22Rv1 (cell line): ENCODE data around the gene CENPP.

Experiments
- H3K27ac ChIP-seq: fragments of 450-650 bp; 2 replicates; pipeline ENCODE4 v1.5.1; 2017
- ZFX ChIP-seq: fragments of 450-650 bp; IDR thresholded peaks from 2 replicates; pipeline ENCODE4 v1.6.1; 2017; ENCODE audit warnings: antibody characterized with exemption, borderline replicate concordance
- TF ChIP-seq, protein P1 (sequence below): fragments of 450-650 bp; IDR thresholded peaks from 2 replicates; pipeline ENCODE4 v1.5.1; 2017; ENCODE audit warnings: mild to moderate bottlenecking

CENPP gene

GRCh38 chr9:92633614-92634278 is 308.0 kb downstream of the CENPP start:
- no peak overlapping the region for H3K27ac ChIP-seq
- TF ChIP-seq ZFX = no peak
- TF ChIP-seq, protein P1, sequence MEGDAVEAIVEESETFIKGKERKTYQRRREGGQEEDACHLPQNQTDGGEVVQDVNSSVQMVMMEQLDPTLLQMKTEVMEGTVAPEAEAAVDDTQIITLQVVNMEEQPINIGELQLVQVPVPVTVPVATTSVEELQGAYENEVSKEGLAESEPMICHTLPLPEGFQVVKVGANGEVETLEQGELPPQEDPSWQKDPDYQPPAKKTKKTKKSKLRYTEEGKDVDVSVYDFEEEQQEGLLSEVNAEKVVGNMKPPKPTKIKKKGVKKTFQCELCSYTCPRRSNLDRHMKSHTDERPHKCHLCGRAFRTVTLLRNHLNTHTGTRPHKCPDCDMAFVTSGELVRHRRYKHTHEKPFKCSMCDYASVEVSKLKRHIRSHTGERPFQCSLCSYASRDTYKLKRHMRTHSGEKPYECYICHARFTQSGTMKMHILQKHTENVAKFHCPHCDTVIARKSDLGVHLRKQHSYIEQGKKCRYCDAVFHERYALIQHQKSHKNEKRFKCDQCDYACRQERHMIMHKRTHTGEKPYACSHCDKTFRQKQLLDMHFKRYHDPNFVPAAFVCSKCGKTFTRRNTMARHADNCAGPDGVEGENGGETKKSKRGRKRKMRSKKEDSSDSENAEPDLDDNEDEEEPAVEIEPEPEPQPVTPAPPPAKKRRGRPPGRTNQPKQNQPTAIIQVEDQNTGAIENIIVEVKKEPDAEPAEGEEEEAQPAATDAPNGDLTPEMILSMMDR = no peak

GRCh38 chr9:92634712-92635605 is 309.2 kb downstream of the CENPP start:
- TF ChIP-seq ZFX = no peak
- TF ChIP-seq, protein P1 = peak; percentile 91
- no peak overlapping the region for H3K27ac ChIP-seq

DNA sequence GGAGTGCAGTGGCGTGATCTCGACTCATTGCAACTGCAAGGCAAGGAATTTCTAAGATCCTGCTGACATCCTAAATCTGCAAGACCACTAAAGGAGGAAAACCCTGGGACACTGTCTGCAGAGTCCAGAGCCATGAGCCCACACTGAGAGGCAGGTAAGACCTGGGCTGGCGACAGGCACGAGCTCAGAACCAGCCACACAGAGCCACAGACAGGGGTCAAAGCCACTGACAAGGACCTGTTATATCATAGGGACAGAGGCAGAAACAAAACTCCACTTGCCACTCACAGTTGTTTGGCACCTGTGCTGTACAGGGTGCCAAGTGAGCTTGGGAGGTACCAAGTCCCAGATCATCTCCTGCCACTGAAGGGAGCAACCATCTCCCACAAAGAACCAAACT is 310.0 kb downstream of the CENPP start:
- TF ChIP-seq, protein P1 = no peak
- TF ChIP-seq ZFX = no peak
- no peak overlapping the region for H3K27ac ChIP-seq

- H3K27ac ChIP-seq = no peak overlapping the region
Measured at GRCh38 chr9:92636627-92637026, 310.9 kb downstream of the CENPP start.

DNA sequence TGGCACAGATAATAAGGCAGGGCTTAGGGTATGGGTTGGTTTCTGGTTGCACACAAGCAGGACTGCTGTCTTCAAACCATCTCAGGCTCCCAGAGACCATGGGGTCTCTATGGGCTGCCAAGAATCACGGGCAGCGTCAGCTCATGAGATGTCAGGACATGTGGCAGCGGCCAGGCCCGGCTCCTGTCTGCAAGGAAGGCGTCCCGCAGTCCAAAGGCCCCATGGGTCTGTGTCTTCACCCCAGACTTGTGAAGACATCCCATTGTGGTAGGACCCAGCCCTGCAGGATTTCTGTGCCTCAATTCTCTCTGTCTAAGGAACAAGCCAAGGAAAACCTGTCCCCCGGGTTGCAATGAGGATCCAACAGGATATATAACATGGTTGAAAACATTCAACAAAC is 311.6 kb downstream of the CENPP start:
- TF ChIP-seq ZFX = no peak
- TF ChIP-seq, protein P1 = no peak
- H3K27ac ChIP-seq = no peak overlapping the region

More at GRCh38 chr9:92636627-92637026, 310.9 kb downstream of the CENPP start:
- TF ChIP-seq, protein P1 = no peak
- no peak for TF ChIP-seq ZFX

DNA sequence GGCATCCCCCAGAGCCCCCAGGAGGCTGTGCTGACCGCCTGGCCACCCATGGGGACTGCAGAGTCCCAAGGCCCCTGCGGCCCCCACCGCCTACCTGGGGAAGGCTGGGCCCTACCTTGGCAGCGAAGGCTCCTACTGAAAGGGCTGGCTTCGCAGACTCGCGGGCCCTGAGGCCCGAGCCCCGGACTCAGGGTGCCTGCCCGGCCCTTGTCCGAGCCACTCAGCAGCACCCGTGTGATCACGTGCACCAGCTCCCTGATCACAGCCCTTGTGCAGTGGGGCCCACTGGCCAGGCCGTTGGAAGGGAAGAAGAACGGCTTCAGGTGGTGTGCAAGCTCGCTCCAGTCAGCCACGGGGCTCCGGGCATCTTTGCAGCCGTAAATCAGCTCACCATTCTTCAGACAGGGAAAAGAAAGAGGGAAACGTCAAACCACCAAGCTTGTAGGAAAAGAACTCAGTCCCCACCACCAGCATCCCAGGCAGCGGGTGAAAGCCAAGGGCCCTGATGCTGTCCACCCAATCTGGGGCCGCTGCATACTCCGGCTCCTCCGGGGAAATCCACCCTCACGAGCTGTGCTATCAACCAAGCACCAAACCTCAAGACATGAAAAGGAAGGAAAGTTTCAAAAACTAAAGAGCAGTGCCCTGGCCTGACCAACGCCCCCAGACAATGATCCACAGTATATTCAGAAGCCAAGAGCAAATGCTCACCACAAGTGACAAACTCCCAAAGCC is 312.3 kb downstream of the CENPP start:
- TF ChIP-seq ZFX = no peak
- TF ChIP-seq, protein P1 = no peak
- H3K27ac ChIP-seq = no peak overlapping the region
